HG03095 (cell line): Measurements from ENCODE around the gene CFAP61.

Source experiments
- ATAC-seq: cut with Tn5 transposase; IDR thresholded peaks from one replicate; pipeline ENCODE4 v1.9.1; 2021; ENCODE audit warnings: moderate library complexity; ENCODE audit not compliant: unreplicated experiment

The CFAP61 gene

DNA sequence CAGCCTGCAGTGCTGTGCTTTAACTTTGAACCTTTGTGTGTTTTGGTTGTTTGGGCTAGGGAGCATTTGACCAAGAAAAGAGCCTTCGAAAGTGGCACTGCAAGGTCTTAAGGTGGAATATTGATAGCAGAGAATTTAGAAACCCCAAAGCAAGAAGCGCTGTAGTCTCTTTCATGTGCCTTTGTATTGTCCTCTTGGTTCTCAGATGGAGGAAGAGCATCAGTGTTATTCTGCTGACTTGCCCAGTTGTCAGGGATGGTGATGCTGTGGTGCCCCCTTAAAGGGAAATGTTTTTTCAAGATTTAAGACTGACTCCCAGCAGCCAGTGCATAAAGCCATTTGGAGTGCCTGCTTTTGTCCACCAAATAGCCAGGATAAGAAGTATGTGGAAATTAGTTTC lies 212.9 kb downstream of the CFAP61 start:
- no peak for ATAC-seq

DNA sequence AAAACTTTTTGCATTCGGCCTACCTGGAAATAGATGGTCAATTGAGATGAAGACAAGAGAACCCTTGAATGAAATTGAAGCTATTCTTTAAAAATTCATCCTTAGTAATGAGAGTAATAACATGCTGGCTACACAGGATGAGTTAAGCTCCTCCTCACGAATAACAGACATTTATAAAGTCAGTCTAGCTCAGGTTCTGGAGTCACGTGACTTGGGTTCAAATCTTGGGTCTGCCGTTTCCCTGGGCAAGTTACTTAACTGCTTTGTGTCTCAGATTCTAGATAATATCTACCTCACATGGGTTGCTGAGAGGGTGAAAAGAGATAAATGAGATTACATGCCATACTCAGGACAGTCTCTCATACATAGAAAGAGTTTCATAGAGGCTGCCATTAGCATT lies 214.2 kb downstream of the CFAP61 start:
- no peak for ATAC-seq

DNA sequence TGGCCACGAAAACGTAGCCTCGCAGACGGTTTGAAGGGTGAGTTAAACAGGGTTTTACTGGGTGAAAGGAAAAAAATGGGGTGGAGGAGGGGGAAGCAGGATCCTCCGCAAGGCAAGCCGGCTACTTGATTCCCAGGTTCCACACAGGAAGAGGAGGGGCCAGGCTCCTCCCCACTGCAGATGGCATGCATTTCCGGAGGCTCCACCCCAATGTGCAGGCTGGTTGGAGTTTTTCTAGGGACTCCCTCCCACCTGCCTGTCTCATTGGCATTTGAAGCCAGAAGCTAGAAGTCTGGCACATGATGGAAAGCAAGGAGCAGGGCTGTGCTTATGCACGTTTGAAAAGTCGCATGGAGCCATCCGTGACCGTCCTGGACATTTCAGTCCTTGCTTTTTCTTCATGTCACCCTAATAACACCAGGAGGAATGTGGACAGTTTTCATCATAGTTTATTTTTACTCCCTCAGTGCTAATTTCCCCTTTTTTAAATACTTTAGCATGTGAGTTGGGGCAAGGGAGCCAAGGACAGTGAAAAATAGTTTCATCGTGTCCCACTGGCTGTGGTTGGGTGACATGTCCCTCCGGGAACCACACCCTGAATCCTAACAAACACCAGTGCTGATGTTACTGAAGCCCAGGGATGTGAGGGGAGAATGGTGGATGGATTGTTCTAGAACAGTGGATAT lies 215.5 kb downstream of the CFAP61 start:
- ATAC-seq, result no peak

DNA sequence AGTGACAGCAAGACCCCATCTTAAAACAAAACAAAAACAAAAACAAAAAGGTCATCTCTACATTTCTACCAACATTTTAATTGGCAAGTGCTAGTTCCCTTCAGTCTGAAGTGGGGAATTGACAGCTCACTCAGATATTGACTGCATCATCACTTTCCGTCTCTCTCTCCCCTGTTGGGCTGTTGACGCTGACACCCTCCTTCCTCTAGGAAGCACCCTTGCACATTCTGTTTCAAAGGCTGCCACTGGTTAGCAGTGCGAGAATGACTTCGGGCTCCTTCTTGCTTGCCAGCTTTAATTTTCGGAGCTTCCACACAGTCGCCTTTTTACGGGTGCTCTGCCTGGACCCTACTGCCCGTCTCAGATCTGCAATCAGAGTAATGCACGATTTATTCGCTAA lies 218.9 kb downstream of the CFAP61 start:
- ATAC-seq, result no peak

DNA sequence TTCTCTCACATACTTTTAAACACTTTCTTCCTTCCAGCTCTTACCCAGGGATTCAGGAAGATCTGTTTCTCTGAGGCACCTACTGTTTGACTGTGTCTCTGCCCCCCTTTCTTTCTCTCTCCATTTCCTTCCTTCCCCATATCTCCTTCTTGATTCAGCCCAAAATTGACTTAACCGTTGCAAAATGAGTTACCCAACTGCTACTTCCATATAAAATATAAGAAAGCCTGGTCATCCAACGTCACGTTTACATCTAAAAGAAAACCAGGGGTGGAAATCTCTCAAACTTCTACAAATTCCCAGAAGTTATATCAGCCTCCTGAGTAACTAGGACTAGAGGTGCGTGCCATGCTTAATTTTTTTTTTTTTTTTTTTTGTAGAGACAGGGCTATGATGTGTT lies 220.4 kb downstream of the CFAP61 start:
- no peak for ATAC-seq

DNA sequence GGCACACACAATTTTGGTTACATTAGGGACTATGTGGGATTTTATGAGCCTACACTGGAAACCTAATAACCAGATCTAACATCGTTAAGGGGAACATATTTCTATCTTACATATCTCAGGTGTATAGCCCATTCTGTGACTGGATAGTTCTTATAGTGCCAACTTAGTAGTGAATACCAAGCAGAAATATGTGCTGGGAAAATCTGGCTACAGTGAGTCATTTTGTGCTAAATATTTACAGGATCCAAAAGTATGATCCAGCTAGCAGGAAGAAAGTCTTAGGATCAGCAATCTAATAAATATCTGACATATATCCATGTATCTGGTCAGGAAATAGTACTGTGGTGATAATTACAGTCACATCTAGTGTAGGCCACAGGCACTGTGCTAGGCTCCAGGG lies 221.0 kb downstream of the CFAP61 start:
- no peak for ATAC-seq

DNA sequence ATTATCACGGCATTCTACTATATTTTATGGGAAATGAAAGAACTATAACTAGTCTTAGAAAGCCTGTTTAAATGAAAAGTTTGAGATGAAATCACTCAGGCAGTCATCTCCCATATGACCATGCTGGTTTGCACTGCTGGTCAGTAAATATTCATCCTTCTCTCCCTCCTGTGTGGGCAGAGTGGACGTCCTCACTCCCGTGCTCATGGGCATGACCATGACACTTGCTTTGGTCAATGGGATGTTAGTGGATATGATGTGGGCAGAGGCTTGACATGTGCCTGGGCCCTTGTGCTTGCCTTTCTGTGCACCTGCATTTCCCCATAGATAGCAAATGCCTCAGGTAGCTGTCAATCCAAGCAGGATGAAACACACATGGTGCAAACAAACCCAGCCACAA lies 222.5 kb downstream of the CFAP61 start:
- ATAC-seq, result no peak

DNA sequence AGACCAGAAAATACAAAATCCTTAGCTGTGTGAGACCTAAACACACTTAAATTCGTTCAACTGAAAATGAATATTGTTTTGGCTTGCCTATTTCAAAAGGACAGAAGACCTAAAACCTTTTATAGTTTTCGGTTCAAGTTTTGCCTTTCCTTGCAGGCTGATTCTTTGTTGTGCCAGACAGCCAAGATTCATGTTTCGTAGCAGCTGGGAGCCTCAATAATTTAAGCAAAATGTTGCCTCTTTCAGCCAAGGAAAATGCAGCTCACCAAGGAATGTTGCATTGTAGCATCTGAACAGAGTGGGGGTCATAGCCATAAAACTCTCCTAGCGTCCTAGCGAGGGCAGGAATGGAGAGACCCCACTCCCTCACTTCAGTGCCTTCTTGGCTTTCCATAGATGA lies 223.3 kb downstream of the CFAP61 start:
- no peak for ATAC-seq

DNA sequence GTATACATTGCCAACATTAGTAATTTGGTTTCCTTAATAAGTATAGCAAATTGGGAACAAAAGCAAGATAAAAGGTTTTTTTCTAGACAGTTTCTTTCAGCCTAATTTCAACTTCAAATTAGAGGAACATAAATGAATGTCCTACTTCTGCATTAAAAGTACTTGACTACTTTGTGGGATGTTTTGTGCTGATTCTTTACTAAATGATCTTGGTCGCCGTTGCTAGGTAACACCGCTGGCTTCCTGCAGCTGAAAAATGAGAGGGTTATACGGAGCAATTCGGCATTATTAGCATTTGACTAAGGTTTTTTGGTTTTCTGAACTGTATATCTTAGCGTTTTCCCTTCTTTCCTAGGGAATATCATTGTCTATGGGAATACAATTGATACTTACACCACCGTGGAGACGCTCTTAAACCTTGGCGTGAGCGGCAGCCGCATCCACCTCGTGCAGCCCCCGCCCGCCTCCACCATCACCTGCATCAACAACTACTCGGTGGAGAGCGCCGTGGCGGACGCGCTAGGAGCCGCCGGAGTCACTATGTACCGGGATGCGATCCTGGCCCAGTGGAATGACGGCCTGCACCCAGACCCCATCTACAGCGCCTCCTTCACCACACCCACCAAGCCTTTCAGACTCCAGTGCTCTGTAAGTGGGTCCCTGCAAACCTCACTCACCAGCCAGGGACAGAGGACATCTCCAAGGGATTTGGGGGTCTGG lies 224.6 kb downstream of the CFAP61 start:
- ATAC-seq, result no peak

DNA sequence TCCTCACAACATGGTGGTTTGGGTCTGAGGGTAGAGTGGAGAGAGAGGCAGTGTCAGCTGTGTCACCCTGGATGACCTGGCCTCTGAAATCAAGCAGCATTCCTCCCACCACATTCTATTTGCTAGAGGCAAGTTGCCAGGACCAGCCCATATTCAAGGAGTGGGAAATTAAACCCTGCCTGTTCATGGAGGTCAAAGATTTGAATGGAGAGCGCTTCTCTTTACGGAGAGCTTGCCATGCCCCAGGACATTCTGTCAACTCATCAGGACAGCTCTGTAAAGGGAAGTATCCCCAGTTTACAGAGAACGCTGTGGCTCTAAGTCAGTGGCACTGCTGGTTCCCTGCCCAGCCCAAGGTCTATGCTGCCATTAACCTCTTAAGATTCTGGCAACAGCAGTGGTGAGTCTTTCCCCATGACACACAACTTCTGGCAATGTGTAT lies 225.6 kb downstream of the CFAP61 start:
- no peak for ATAC-seq

DNA sequence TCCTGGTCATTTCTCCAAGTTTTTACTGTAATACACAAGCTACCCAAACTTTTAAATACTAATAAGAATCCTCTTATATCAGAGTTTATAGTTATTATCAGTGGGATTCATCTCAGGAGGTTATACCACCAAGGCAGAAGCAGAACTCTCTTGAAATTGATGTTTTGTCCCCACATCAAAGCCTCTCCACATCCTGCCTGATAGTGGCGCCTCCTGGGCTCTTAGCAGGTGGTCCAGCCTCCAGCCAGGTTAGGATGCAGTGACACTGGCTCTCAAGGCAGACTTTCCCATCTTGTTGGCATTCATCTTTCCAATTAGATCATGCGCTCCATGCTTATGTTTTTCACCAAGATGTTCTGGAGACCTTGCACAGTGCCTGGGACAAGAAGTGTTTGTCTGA lies 233.7 kb downstream of the CFAP61 start:
- ATAC-seq, result no peak

DNA sequence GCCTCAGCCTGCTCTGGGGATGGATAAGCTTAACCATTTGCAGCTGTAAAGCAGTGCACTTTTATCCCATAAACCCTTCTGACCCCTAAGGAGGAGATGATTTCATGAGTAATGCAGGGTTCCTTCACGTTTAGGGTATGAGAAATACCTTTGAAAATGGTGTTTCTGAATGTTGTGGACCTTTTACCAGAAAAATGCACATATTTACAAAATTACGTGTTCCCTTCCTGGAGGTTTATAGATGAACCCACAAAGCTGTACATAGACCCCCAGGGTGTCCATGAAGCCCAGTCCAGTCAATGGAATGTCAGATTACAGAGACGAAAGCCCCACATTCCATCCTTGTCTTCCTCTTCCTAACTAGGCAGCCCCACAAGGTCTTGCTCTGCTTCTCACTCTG lies 237.0 kb downstream of the CFAP61 start:
- ATAC-seq, result no peak

DNA sequence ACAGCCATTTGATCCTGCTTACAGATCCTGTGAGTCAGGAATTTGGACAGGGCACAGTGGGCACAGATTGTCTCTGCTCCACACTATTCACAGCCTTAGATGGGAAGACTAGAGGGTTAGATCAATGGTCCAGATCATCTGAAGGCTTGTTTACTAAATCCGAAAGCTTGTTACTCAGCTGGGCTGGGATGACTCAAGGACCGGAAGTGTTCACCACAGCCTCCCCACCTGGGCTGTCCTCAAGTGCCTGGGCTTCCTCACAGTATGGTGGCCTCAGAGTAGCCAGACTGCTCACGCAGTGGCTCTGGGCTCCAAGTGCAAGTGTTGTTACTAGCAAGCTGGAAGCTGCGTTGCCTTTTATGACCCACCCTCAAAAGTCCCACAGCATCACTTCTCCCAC lies 240.1 kb downstream of the CFAP61 start:
- no peak for ATAC-seq

DNA sequence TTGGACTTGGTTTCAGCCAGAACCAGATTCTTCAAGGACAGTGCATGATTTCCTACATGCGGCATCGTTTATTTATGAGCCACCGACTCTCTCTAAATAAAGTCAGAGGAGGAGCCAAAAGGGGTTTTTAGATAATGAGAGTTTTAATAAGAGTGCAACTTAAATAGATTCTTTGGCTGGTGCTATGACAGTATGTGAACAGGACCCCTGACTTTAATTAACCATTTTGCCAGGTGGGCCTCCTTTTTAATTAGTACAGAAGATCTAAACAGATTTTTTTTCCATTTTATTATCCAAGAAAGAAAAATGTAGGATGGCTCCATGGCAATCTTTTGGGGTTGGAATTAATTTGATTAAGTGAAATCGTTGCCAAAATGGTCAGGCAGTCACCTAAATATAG lies 240.8 kb downstream of the CFAP61 start:
- no peak for ATAC-seq

DNA sequence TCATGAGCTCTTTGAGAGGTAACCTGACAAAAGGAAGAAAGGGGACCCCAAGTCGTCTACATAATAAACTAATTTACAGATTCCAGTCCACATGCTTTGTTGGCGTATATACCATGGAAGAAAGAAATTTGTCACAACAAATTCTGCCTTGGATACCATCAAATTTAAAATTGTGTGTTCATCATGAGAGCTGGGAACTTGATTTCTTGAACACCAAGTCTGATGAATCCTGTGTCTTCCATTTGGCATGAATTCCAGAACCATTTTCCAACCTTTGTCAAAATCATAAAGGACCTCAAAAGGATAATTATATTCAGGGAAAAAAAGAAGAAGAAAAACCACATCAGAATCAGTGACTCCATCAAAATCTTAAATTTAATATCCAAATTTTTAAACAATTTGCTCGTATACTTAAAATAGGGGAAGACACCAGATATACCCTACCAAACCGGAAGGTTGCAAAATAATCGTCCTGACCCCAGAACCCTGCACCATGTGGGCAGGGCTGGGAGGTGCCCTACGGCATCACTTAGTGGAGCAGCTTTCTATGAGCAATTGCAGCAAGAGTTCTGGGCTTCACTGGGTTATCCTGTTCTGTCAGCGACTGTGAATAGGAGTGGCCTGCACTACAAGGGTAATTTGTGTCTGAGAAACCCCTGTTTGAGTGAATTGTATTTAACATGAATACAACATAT lies 241.5 kb downstream of the CFAP61 start:
- no peak for ATAC-seq

DNA sequence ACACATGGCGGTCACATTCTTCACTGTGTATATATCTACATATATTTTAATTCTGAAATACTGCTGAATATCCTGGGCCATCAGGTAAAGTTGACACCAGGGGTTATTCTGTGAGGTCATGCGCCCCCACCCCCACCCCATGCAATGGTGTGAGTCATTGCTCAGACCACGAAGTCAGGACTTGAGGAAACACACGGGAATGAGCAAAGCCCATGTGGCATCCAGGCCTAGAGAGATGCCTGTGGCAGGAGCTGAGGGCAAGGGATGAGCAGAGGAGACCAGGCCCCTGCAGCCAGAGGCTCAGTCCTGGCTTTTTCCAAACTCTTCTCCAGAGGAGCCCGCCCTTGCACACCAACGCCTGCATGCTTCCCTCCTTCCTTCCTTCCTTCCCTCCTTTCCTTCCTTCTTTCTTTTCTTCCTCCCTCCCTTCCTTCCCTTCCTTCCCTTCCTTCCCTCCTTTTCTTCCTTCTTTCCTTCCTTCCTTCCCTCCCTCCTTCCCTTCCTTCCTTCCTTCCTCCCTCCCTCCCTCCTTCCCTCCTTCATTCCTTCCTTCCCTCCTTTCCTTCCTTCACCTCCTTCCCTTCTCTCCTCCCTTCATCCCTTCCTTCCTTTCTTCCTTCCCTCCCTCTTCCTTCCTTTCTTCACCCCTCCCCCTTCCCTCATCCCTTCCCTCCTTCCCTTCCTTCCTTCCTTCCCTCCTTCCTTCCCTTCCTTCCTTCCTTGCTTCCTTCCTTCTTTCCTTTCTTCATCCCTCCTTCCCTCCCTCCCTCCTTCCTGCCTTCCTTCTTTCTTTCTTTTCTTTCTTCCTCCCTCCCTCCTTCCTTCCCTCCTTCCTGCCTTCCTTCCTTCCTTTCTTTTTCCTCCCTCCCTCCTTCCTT lies 243.5 kb downstream of the CFAP61 start:
- no peak for ATAC-seq

DNA sequence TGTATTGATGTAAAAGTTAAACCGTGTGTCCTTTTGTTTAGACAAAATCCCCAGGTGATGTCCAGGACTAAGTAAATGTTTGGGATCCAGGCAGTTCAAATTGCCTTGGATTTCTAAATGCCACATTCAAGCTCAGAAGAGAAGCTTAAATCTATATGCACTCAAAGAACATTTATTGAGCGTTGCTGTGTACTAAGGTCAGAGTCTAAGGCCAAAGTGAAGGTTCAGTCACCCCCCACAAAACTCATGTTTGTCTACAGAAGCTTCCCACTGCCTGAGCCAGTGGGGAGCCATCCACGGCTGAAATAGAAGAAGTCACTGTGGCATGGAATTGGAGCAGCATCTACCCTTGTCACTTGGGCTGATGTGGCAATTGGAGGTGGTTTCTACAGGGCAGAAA lies 244.8 kb downstream of the CFAP61 start:
- ATAC-seq, result no peak

DNA sequence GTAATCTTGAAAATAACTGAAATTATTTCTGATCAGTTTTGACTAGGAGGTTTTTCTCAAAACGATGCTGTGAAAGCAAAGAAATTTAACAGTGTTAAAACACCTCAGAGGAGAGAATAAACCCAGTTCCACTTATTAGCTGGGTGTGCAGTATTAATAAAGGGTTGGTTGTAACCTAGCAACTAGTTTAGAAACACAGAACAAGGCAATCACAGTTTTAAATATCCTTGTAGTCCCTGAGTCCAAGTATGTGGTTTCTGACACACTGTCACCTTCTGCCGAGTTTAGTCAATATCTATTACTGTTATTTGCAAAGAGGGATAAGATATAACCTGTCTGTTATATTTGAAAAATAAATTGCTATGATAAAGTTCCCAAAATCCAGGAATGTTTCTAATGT lies 245.4 kb downstream of the CFAP61 start:
- ATAC-seq, result no peak

DNA sequence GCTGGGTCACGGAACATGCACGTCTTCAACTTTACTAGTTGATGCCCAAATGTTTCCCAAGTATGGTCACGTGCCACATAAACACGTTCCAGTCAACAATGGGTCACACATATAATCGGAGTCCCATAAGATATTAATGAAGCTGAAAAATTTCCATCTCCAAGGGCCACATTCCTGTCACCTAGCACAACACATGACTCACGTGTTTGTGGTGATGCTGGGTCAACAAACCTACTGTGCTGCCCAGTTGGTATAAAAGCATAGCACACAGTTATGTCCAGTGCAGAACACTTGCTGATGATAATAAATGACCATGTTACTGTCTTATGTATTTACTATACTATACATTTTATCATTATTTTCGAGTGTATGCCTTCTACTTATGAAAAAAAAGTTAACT lies 247.6 kb downstream of the CFAP61 start:
- ATAC-seq, result no peak

DNA sequence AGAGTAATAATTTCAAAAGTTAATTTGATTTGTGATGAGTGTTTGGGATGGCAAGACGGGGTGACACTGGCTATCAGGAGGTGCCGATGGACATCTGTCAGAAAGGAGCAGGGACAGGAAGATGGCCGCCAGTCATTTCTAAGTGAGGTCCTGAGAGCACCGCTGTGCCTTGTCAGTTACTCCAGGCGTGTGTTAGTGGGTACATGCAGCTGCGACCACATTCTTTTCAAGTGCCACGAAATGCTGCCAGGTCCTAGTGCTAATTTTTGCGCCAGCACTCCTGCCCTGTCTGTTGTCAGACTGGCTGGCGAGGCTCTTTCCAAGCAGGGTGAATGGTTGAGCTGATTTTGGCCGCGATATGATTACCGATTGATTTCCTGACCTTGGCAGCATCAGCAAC lies 251.0 kb downstream of the CFAP61 start:
- no peak for ATAC-seq

DNA sequence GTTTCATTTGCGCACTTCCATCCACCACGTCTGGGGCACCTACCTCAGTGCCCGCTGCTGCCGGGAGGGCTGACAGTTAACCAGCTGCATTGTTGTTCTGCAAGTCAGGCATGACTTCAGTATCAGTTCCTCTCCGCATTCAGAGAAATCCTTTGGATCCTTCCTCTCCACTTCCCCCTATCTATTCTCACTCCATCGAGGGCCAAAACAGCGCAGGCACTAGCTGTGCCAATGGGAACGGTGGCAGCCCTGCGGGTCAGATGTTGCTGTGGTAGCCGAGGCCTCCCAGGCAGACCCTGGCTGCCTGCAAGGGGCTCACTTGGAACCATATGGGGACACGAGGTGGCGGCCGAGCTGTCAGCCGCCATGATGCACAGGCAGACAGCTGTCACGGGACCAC lies 251.4 kb downstream of the CFAP61 start:
- no peak for ATAC-seq
